HAP-1 (cell line): Measurements from ENCODE around the gene ZFP36L2.

ENCODE experiments used
- DNase-seq, 2 experiments: peaks; one replicate each; pipeline ENCODE4 v3.0.0-alpha.2; 2016 to 2020; ENCODE audit warnings: low spot score in 2 of 2
- H3K27me3 ChIP-seq: fragments of 250-450 bp; sonication (Bioruptor Pico); 2 replicates; pipeline ENCODE4 v1.5.1; 2020; ENCODE audit warnings: low read depth, mild to moderate bottlenecking, moderate library complexity
- H3K36me3 ChIP-seq: fragments of 250-450 bp; sonication (Bioruptor Pico); replicated peaks from 2 replicates; pipeline ENCODE4 v1.5.1; 2020; ENCODE audit warnings: mild to moderate bottlenecking
- H3K4me1 ChIP-seq: fragments of 250-450 bp; sonication (Bioruptor Pico); 2 replicates; pipeline ENCODE4 v1.5.1; 2020; ENCODE audit warnings: mild to moderate bottlenecking
- H3K4me3 ChIP-seq: fragments of 250-450 bp; sonication (Bioruptor Pico); 2 replicates; pipeline ENCODE4 v1.5.1; 2020; ENCODE audit warnings: mild to moderate bottlenecking, moderate library complexity
- H3K9me3 ChIP-seq: fragments of 250-450 bp; sonication (Bioruptor Pico); 2 replicates; pipeline ENCODE4 v1.5.1; 2020; ENCODE audit warnings: mild to moderate bottlenecking, moderate library complexity
- in situ Hi-C: fragments of 300-500 bp; cut with MboI; formaldehyde crosslinking; loops from 3 replicates; pipeline ENCODE4 v1.14.3; 2020; ENCODE audit warnings: low sequenced_read_pairs, inconsistent platforms, mixed read lengths

Gene ZFP36L2

DNA sequence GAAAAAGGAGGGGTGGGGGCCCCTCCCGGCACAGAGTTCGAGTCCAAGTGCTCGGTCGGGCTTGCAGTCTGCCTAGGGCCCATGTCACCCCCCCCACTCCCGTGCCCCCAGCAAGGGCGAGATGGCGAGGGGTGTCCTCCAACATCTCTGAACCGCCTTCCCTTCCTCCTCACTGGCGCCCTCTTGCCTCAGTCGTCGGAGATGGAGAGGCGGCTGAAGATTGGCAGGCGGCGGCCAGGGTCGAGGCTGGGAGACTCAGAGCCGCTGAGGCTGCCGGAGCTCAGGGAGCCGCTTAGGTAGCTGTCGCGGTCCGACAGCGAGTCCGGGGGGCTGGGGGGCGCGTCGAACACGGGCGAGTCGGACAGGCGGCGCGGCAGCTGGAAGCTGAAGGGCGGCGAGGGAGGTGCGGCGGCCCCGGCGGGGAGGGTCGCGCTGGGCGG, 2.3 kb downstream of the ZFP36L2 start:
- H3K36me3 ChIP-seq: peaks cover 48% of the 10 kb centered on the region

DNA sequence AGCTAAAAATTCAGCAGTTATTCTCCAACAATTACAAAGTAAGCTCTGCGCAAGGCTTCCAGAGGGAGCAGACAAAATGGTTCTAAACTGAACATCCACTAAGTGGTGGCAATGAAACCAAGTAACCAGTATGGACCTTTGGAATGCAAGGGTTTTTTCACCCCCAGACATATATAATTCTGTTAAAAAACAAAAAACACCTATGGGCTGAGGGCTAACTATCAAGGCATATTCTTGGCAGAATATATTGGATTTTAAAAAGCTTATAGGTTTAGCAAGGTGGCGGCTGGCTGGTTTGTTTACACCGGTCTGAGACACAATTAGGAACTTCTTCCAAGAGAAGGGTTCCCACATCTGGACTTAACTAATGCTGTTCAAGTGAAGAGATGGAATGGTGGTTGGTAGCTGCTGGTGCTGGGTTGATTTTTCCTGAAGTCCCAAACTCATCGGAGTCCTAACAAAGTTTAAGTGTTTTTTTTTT, 2.8 kb downstream of the ZFP36L2 start:
- peaks cover 48% of the 10 kb centered on the region for H3K36me3 ChIP-seq
- peaks cover 52% of the 10 kb centered on the region for H3K4me1 ChIP-seq
- H3K27me3 ChIP-seq: no peaks in the 10 kb centered on the region
- no peak for DNase-seq
- no peaks in the 10 kb centered on the region for H3K9me3 ChIP-seq
- H3K4me3 ChIP-seq: peak overlapping the region; percentile 88
- in situ Hi-C loops: no loop called here

More for the DNA sequence above, 2.3 kb downstream of the ZFP36L2 start:
- Histone ChIP-seq H3K4me1 (peaks cover 46% of the 10 kb centered on the region), H3K9me3 (no peaks in the 10 kb centered on the region), H3K27me3 (no peaks in the 10 kb centered on the region), H3K4me3 (peak overlapping the region; percentile 88)
- peak; percentile 70 to 86 for DNase-seq
- in situ Hi-C loops: no loop called here

DNA sequence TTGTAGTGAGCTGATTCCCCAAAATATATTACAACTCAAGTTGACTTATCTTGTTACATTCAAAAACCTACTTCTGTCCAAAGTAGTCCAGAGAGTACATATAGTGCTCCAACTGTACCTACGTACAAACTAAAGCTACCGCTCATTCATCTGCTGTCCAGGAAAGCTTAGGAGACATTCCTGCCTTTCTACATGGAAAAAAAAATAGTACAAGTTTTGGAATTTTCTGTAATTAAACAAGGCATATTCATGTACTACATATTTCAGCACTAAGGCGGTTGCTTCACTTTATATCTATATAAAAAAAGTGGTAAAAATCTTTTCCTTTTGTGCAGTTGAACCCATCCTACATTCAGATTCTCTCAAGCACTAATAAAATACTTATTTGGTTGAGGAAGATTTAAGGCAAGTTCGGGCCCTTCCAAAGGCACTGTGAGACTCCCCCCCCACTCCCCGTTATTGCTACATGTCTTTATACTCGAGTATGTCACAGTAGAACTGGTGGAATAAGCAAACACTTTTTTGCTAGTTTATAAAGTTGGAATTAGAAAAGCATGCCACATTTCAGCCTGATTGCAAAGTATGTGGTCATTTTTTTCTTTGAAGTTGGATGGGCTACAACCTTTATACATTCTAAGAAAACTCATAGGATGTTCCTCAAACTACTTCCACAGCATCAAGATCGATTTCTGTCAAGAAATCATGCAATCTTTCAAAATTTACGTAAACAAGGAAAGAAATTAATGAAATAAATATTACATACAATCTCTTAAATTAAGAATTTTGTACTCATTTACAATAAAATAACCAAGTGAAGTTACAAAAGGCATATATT, 3.7 kb downstream of the ZFP36L2 start:
- no peaks in the 10 kb centered on the region for H3K9me3 ChIP-seq
- H3K4me3 ChIP-seq: peak overlapping the region; percentile 88
- DNase-seq: no peak
- H3K27me3 ChIP-seq: no peaks in the 10 kb centered on the region
- in situ Hi-C loops: no loop called here
- H3K36me3 ChIP-seq: peaks cover 48% of the 10 kb centered on the region
- peaks cover 55% of the 10 kb centered on the region for H3K4me1 ChIP-seq

DNA sequence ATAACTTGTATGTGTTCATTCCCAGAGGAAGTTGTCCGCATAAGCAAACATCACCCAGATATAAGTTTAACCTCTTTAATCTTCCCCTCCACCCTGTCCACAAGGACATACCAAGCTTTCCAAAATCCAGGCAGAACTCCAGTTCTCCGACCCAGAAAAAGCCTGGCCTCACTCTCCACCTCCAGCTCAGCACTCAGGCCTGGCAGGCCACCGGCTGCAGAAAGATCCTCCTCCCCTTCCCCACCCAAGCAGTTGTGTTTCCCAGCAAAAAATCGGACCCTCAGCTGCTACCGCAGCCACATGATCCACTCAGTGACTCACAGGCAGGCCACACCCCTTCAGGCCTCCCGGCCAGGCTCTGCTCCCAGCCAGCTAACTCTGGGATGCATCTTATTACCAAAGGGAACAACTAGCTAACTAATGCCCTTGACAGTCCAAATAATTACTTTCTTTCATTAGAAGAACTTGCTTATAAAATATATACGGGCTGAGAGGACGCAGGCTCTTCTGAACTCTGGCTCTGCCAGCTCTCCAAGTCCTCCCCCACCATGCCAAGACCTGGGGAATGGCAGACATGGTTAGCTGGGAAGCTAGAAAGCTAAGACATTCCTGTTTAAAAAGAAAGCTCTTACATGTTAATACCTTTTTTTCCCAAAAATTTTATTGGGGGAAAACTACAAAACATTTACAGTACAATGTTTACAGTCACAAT, 4.5 kb downstream of the ZFP36L2 start:
- Histone ChIP-seq H3K9me3 (no peaks in the 10 kb centered on the region), H3K36me3 (peaks cover 48% of the 10 kb centered on the region), H3K27me3 (no peaks in the 10 kb centered on the region), H3K4me1 (peaks cover 56% of the 10 kb centered on the region), H3K4me3 (peak overlapping the region; percentile 37)
- peak; percentile 89 to 93 for DNase-seq
- in situ Hi-C loops: no loop called here

DNA sequence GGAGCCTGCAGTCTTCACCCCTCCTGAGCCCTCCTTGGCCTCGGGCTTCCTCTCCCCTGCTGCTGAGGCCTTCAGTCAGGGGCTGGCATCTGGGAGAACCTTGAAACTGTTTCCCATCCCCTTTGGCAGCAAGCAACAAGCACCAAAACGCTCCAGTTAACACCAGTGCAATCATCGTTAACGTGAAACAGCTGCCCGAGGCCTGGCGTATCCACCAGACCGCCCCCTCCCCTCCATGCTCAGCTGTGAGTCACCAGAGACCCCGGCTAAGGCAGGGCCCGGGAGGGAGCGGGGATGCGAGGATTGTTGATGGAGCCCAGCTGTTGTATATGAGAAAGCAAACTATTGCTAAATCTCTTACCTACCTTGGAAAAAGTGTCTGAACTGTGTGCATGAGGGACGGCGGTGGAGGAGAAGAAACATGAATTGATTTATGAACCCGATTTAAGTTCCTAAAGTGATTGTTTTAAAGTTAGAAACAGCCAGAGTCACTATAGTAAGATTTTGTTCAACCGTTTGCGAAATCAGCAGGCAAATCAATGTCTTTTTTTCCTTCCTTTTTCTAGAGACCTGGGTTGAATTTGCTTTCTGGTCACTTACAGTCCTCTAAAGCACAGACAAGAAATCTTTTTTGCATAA, 5.2 kb downstream of the ZFP36L2 start:
- peaks cover 48% of the 10 kb centered on the region for H3K36me3 ChIP-seq
- DNase-seq: peak in 1 of 2 experiments; percentile 47
- peak overlapping the region; percentile 37 for H3K4me3 ChIP-seq
- in situ Hi-C loops: no loop called here
- H3K27me3 ChIP-seq: no peaks in the 10 kb centered on the region
- no peaks in the 10 kb centered on the region for H3K9me3 ChIP-seq
- H3K4me1 ChIP-seq: peaks cover 58% of the 10 kb centered on the region

DNA sequence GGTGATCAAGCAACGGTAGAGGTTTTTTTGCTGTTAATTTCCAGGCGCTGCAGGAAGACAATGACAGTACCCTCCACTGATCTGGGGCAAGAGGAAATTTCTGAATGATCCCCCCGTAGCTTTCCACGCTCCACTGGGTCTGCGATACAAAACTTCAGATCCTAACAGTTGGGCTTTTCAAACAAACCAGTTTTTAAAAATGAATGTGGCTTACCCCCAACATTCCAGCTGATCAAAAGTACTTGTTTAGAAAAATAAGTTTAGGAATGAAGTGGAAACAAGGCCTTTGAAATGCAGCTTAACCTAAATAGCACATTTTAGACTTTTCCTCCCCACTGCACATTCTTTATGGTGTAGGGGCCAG, 5.7 kb downstream of the ZFP36L2 start:
- no peak for DNase-seq
- Histone ChIP-seq H3K9me3 (no peaks in the 10 kb centered on the region), H3K4me1 (peaks cover 63% of the 10 kb centered on the region), H3K27me3 (no peaks in the 10 kb centered on the region), H3K4me3 (peak overlapping the region; percentile 37), H3K36me3 (peaks cover 43% of the 10 kb centered on the region)
- in situ Hi-C loops: no loop called here

DNA sequence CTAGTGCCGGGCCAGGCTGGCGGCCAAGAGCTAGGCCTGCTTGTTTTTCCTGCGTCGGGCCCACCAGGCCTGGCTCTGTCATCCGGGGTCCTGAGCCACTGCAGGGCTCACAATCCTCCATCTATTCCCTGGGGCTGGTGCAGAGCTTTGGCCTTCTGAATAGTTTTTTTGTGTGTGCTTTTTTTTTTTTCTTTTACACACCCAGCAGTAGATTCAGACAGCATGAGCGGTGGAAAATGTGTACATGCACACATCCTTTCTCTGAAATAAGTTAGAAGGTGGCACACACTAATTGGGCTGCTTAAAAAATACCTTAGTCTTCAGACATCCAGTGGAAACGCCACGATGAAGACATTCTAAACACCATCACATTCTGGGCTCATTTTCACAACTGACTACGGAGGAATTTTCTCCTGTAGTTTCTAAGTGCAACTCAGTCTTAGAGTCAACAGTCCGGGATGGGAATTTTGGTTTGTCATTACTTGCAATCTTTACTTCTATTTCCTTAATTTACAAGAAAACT, 6.1 kb downstream of the ZFP36L2 start:
- no peak for DNase-seq
- Histone ChIP-seq H3K27me3 (no peaks in the 10 kb centered on the region), H3K9me3 (no peaks in the 10 kb centered on the region), H3K4me3 (peak overlapping the region; percentile 37), H3K4me1 (peaks cover 67% of the 10 kb centered on the region), H3K36me3 (peaks cover 39% of the 10 kb centered on the region)
- in situ Hi-C loops: no loop called here

DNA sequence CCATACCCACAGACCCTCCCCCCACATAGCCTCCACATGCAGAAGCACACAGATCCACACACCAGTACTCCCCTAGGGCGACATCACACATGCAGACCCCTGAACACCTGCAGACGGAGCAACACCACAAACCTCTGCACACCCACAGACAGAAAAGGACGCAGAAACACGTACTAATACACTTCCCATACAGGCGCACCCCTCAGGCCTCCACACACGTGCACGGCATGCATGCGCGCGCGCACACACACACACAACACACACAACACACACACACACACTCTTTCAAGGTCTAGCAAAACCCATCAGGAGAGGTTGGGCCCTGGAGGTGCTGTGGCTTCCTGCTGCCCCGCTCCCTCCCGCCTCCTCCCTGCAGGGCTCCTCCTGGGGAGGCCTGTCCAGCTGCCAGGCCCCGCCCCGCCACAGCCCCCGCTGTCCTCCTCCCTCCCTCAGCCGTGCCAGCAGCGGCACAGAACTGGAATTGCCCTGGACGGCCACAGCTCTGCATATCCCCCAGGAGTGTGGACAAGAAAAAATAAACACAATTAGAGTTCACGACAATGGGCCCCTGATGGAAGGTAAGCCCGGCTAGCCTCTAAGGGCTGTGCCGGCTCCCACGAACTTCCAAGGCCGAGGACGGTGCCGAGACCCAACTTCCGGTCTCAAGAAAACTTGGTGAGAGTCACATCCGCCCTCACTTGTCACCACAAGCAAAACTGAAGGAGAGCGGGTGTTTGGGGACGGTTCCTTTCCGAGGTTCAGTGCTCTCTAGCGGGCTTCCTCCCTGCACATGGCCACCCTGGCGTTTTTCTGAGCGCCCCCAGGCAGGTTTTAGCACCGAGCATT, 6.8 kb downstream of the ZFP36L2 start:
- H3K36me3 ChIP-seq: peaks cover 32% of the 10 kb centered on the region
- peak; percentile 79 to 85 for DNase-seq
- H3K9me3 ChIP-seq: no peaks in the 10 kb centered on the region
- peaks cover 70% of the 10 kb centered on the region for H3K4me1 ChIP-seq
- H3K4me3 ChIP-seq: peak overlapping the region; percentile 37
- in situ Hi-C loops: no loop called here
- no peaks in the 10 kb centered on the region for H3K27me3 ChIP-seq

DNA sequence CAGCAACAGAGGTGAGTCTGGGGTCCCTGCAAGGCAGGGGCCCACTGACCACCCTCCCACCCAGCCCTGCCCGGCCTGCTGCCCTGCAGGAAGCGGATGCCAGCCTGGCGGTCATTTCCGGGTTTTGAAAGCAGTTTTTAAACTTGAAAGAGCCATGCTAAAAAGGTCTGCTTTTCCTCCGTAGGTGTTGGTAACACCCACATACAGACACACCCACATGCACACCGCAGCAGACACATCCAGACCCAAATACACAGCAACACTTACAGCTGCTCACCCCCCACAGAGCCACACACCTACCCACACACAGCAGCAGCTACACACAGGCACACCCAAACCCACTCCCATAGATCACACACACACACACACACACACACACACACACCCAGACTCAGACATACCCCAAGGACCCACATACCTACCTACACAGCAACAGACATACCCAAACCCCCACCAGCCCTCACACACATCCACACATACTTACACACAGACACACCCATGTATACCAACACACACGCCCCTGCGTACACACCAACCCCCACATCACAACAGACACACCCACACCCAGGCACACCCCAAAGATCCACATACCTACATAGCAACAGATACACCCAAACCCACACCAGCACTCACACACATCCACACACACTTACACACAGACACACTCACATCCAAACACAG, 7.6 kb downstream of the ZFP36L2 start:
- no peaks in the 10 kb centered on the region for H3K27me3 ChIP-seq
- DNase-seq: peak in 1 of 2 experiments; percentile 44
- H3K4me3 ChIP-seq: peak overlapping the region; percentile 37
- peaks cover 70% of the 10 kb centered on the region for H3K4me1 ChIP-seq
- peaks cover 24% of the 10 kb centered on the region for H3K36me3 ChIP-seq
- no peaks in the 10 kb centered on the region for H3K9me3 ChIP-seq
- in situ Hi-C loops: no loop called here

DNA sequence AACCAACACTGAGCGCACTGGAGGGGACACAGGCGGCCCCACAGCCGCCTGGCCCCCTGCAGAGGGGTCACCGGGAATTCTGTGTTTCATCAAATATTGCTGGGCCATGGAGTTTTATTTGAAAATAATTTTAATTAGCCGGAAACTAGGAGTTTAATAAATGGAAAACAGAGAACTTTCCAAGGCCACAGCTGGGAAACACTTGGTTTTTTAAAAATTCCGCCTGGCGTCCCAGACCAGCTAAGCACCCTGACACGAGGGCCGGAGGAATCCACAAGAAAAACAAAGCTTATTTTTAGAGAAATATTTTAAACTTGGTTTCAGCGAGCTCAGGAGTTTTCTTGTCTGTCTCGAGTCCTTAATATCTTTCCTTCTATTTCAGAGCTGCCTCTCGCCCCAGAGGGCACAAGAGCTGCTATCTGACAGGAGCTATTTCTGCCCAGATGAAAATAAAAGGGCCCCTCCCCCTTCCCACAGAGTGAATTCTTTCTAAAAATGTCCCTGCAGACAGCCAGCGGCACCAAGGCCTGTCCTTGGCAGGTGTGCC, 8.2 kb downstream of the ZFP36L2 start:
- in situ Hi-C loops: no loop called here
- no peaks in the 10 kb centered on the region for H3K27me3 ChIP-seq
- H3K36me3 ChIP-seq: peaks cover 18% of the 10 kb centered on the region
- H3K4me3 ChIP-seq: no peak overlapping the region
- no peak for DNase-seq
- H3K4me1 ChIP-seq: peaks cover 66% of the 10 kb centered on the region
- H3K9me3 ChIP-seq: no peaks in the 10 kb centered on the region

DNA sequence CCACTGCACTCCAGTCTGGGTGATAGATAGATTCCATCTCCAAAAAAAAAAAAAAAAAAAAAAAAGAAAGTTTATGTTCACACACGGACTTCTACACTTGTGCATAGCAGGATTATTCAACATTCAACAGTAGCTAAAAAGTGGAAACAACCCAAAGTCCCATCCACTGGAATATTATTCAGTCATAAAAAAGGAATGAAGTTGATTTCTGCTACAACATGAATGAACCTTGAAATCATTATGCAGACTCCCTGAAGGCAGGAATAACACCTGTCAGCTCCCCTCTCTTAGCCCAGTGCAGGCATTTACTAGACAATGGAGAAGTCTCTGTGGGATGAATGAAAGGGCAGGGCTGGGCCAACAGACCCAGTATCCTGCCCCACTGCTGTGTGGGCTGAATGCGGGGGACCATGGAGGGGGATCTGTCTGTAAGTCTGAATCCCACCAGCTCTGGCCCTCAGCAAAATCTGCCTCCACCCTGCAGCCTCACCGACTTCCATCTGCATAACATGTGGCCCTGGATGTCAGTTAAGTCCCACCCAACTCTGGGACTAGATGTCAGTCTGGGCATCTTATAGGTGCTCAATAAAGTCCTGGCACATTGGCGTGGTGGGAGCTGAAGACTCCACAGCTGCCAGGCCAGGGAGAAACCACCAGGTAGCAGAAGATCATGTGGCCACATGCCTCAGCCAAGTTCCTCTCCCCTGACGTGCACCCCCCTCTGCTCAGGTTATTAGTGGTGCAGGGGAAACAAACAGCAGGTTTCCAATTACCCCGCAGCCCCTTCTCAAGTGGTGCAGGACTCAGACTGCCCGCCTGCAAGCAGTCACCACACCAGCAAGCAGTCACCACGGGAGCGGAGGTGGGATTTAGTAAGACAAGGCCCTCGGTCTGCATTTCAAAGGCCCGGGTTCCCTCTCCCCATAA, 8.9 kb downstream of the ZFP36L2 start:
- in situ Hi-C loops: no loop called here
- Histone ChIP-seq H3K36me3 (peaks cover 11% of the 10 kb centered on the region), H3K4me3 (no peak overlapping the region), H3K4me1 (peaks cover 58% of the 10 kb centered on the region), H3K9me3 (no peaks in the 10 kb centered on the region), H3K27me3 (no peaks in the 10 kb centered on the region)
- peak; percentile 46 to 74 for DNase-seq
